A673 (cell line): ENCODE data around the gene FRAS1. TPM values are rescaled to one million over a fixed set of nuclear protein-coding genes. Genes with fewer than 3 reads are reported as not detected.

Experiments
- BruUV-seq: library from RNA; stranded (reverse); fragments of 400-500 nt; replicated peaks from 2 replicates; lab custom pipeline; 2021; lab: Mats Ljungman, UMichigan
- CTCF ChIA-PET: fragments of 300-600 bp; sonication (Branson Sonifier 250); formaldehyde crosslinking; loops from one replicate; lab custom pipeline; 2022; ENCODE audit warnings: antibody characterized with exemption; lab: Charles Lee
- POLR2A ChIA-PET: fragments of 300-600 bp; sonication (Branson Sonifier 250); formaldehyde crosslinking; loops from one replicate; lab custom pipeline; 2022; ENCODE audit warnings: antibody characterized with exemption; ENCODE audit not compliant: low non-redundant PET; lab: Charles Lee
- DNase-seq: peaks from one replicate; pipeline ENCODE4 v3.0.0-alpha.2; 2015; ENCODE audit warnings: low spot score
- H3K27ac ChIP-seq: fragments of 200-600 bp; sonication (generic); 2 replicates; pipeline ENCODE4 v1.5.1; 2016; ENCODE audit warnings: mixed run types, low read depth, mild to moderate bottlenecking, mixed read lengths, antibody characterized with exemption, low read length; ENCODE audit not compliant: poor library complexity, severe bottlenecking
- H3K27me3 ChIP-seq: fragments of 200-600 bp; sonication (generic); replicated peaks from 2 replicates; pipeline ENCODE4 v1.6.1; 2017; ENCODE audit warnings: mixed run types, low read depth, mild to moderate bottlenecking, mixed read lengths, antibody characterized with exemption, low read length; ENCODE audit not compliant: insufficient read depth, poor library complexity
- H3K36me3 ChIP-seq: fragments of 200-600 bp; sonication (generic); 2 replicates; pipeline ENCODE4 v1.6.1; 2016; ENCODE audit warnings: mixed run types, mild to moderate bottlenecking, mixed read lengths, antibody characterized with exemption, low read length; ENCODE audit not compliant: insufficient read depth, poor library complexity, severe bottlenecking
- H3K4me1 ChIP-seq: fragments of 200-600 bp; sonication (generic); 2 replicates; pipeline ENCODE4 v1.6.1; 2017; ENCODE audit warnings: mixed run types, mild to moderate bottlenecking, mixed read lengths, antibody characterized with exemption, low read length; ENCODE audit not compliant: insufficient read depth, poor library complexity, severe bottlenecking
- H3K4me3 ChIP-seq: fragments of 200-600 bp; sonication (generic); 2 replicates; pipeline ENCODE4 v1.5.1; 2016; ENCODE audit warnings: low read depth, mixed run types, mild to moderate bottlenecking, mixed read lengths, low read length; ENCODE audit not compliant: poor library complexity, severe bottlenecking
- H3K9me3 ChIP-seq: fragments of 200-600 bp; sonication (generic); 2 replicates; pipeline ENCODE4 v1.6.1; 2016; ENCODE audit warnings: mixed run types, low read depth, mild to moderate bottlenecking, mixed read lengths, antibody characterized with exemption, low read length; ENCODE audit not compliant: poor library complexity, severe bottlenecking
- CTCF ChIP-seq: fragments of 300-800, 200-600 bp; sonication (generic); conservative IDR thresholded peaks from 2 replicates; pipeline ENCODE4 v1.5.1; 2017; ENCODE audit warnings: low read depth, mild to moderate bottlenecking, antibody characterized with exemption, low read length, moderate library complexity, mixed read lengths
- EZH2 ChIP-seq: fragments of 200-600 bp; sonication (generic); IDR thresholded peaks from 2 replicates; pipeline ENCODE4 v1.6.1; 2017; ENCODE audit warnings: borderline replicate concordance, low read depth, mild to moderate bottlenecking, mixed read lengths, antibody characterized with exemption, low read length; ENCODE audit not compliant: poor library complexity, severe bottlenecking
- intact Hi-C: fragments of 100-400 bp; cut with micrococcal nuclease; formaldehyde crosslinking; loops from one replicate; pipeline ENCODE4 v1.10.0; 2022; ENCODE audit not compliant: unreplicated experiment
- total RNA-seq: library from RNA; stranded (reverse); gene quantifications from 2 replicates; pipeline ENCODE4 v1.2.3, GENCODE V29; 2021

The FRAS1 gene
- total RNA-seq, 1 experiment from 2014 or later = 0.06 TPM

- H3K27ac ChIP-seq = no peak overlapping the region
These were observed 470.4 kb downstream of the FRAS1 start for GRCh38 chr4:78527555-78527954.

DNA sequence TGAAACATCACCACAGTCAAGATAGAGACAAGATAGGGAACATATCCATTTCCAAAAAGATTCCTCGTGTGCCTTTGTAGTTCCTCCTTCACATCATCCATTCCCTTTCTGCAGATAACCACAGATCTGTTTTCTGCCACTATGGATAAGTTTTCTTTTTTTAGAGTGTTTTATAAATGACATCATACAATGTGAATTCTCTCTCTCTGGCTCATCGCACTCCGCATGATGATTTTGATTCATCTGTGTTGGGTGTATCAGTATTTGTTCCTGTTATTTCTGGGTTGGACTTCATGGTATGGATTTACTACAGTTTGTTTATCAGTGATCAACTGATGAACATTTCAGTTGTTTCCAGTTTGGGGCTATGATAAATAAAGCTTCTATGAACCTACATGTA lies 471.2 kb downstream of the FRAS1 start:
- DNase-seq = no peak
- H3K27ac ChIP-seq = no peak overlapping the region
- H3K9me3 ChIP-seq = no peaks in the 10 kb centered on the region
- no TSS peak for BruUV-seq
- no peaks in the 10 kb centered on the region for H3K4me1 ChIP-seq
- H3K4me3 ChIP-seq = no peak overlapping the region
- intact Hi-C loops = loop anchor here (10.0 kb wide), 1 partner anchor 336 kb away; no protein-coding TSS in a partner anchor
- ChIA-PET POLR2A (no interaction called here), CTCF (interaction anchor here (0.6 kb wide), 1 partner anchor 74 kb away, joined by 4 read pairs; no protein-coding TSS in a partner anchor)
- no peak for TF ChIP-seq CTCF
- TF ChIP-seq EZH2 = no peak
- H3K36me3 ChIP-seq = no peaks in the 10 kb centered on the region
- no peaks in the 10 kb centered on the region for H3K27me3 ChIP-seq

More at GRCh38 chr4:78527555-78527954, 470.4 kb downstream of the FRAS1 start:
- no peak for DNase-seq
- H3K4me1 ChIP-seq = no peaks in the 10 kb centered on the region
- CTCF ChIA-PET = no interaction called here
- H3K9me3 ChIP-seq = no peaks in the 10 kb centered on the region
- no peaks in the 10 kb centered on the region for H3K27me3 ChIP-seq
- no peaks in the 10 kb centered on the region for H3K36me3 ChIP-seq
- POLR2A ChIA-PET = no interaction called here
- BruUV-seq = no TSS peak
- intact Hi-C loops = loop anchor here (10.0 kb wide), 1 partner anchor 337 kb away; no protein-coding TSS in a partner anchor
- TF ChIP-seq CTCF = no peak
- TF ChIP-seq EZH2 = no peak
- H3K4me3 ChIP-seq = no peak overlapping the region

DNA sequence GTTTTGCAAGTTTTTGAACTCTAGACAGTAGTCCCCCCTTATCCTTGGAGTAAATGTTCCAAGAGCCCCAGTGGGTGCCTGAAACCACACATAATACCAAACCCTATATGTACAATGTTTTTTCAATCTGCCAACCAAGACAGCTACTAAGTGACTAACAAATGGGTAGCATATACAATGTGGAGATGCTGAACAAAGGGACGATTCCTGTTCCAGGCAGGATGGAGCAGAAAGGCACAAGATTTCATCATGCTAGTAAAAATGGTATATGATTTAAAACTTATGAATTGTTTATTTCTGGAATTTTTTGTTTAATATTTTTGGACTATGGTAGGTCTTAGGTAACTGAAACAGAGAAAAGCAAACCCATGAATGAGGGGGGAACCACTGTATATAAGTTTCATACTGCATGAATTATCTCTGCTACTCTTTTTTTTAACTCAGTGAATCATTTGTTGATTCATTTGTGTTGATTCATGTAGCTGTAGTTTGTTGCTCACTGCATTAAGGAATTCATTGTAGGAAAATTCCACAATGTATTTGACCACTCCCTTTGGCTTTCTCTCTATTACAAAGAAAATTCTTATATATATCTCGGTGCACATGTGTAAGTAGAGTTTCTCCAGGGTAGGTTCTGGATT lies 472.6 kb downstream of the FRAS1 start:
- CTCF ChIA-PET = no interaction called here
- H3K4me1 ChIP-seq = no peaks in the 10 kb centered on the region
- H3K9me3 ChIP-seq = no peaks in the 10 kb centered on the region
- no peak overlapping the region for H3K4me3 ChIP-seq
- H3K27ac ChIP-seq = no peak overlapping the region
- H3K36me3 ChIP-seq = no peaks in the 10 kb centered on the region
- intact Hi-C loops = loop anchor here (10.0 kb wide), 1 partner anchor 335 kb away; no protein-coding TSS in a partner anchor
- no peak for TF ChIP-seq EZH2
- H3K27me3 ChIP-seq = no peaks in the 10 kb centered on the region
- no peak for DNase-seq
- no TSS peak for BruUV-seq
- POLR2A ChIA-PET = no interaction called here

DNA sequence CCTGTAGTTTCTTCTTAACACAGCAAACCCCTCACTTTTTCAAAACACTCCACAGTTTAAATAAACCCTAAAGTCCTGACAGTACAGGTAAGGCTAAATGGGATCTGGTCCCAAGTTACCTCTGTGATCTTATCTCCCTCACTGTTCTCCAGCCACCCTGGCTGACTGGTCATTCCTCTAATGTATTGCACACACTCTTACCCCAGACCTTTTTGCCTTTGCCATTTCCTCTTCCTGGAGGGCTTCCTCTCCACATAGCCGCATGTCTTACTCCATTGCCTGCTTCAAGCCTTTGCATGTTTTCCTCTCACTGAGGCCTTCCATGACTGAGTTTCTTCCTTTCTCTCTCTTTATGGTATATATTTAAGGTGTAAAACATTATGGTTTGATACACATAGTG lies 474.9 kb downstream of the FRAS1 start:
- Histone ChIP-seq H3K27ac (no peak overlapping the region), H3K9me3 (no peaks in the 10 kb centered on the region), H3K4me3 (no peak overlapping the region), H3K36me3 (no peaks in the 10 kb centered on the region), H3K27me3 (no peaks in the 10 kb centered on the region), H3K4me1 (no peaks in the 10 kb centered on the region)
- BruUV-seq = no TSS peak
- no peak for DNase-seq
- TF ChIP-seq CTCF (no peak), EZH2 (no peak)
- POLR2A ChIA-PET = no interaction called here
- CTCF ChIA-PET = no interaction called here
- intact Hi-C loops = no loop called here
